ENCODE measurements around the gene CRACR2B.

DNA sequence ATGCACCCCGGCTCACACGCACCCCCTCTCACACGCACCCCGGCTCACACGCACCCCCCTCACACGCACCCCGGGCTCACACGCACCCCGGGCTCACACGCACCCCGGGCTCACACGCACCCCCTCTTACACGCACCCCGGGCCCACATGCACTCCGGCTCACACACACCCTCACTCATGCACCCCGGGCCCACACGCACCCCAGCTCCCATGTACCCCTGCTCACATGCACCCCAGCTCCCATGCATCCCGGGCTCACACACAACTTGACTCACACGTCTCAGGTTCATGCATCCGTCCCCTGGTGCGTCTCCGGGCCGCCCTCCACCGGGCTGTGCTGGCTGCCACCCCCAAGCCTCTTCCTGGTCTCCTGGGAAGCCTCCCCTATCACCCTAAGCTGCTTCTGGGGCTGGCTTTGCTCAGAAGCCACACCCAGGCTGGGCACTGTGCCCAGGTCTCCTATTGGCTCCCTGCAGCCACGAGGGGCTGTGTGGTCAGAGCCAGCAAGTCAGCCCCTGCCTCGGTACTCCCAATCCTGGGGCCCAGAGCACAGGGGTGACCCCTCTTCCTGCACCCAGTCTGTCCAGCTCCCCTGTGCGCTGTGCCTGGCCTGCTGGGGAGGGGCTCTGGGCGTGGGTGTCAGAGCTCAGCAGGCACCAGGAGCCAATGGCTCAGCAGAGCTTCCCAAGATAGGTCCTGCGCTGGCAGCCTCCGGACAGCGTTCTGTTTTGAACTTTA is 31.8 kb downstream of the CRACR2B start:
- TF ChIP-seq EZH2phosphoT487 (IDR thresholded peaks at IDR 0.05; ENCODE audit: insufficient read depth, low read depth) (no peak), EZH2 (IDR thresholded peaks at IDR 0.05; ENCODE audit: insufficient read depth, poor library complexity, severe bottlenecking) (no peak)

All from GM23248 (cell line).